HG03280 (cell line): Measurements from ENCODE around the gene CASP3.
"Not testable (repeated sequence)": the region's sequence is repeated elsewhere in the genome, so short reads cannot be mapped to it uniquely, and the experiment has no call there.

Experiments
- ATAC-seq: cut with Tn5 transposase; IDR thresholded peaks from one replicate; pipeline ENCODE4 v1.9.1; 2021; ENCODE audit warnings: mild to moderate bottlenecking, moderate library complexity; ENCODE audit not compliant: unreplicated experiment

CASP3 gene

DNA sequence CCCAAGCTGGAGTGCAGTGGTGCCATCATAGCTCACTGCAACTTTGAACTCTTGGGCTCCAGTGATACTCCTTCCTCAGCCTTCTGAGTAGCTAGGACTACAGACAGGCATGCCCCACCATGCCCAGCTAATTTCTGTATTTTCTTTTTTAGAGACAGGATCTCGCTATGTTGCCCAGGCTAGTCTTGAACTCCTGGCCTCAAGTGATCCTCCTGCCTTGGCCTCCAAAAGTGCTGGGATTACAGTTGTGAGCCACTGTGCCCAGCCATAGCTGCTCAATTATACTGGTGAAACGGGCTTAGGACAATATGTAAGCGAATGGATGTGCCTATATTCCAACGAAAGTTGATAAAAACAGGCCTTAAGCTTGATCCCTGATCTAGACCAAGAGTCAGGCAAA is 13.1 kb downstream of the CASP3 start:
- ATAC-seq = no peak

DNA sequence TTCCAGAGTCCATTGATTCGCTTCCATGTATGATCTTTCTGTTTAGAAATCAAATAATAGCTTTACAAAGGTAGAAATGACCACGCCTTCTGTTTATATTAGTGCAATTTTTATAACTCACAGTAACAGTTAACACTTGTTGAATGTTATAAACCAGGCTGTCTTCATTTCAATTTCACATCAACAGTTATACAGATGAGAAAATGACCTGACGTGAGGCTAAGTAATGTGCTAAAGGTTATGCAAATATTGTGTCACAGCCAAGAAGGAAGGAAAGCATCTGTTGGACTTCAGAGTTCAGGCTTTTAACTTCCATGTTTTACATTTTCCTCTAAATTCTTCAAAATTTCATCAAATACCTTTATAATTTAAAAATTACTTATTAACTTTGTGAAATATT is 13.9 kb downstream of the CASP3 start:
- ATAC-seq = no peak

- ATAC-seq = no peak
Observed at GRCh38 chr4:184632842-184633241, 16.4 kb downstream of the CASP3 start.

- no peak for ATAC-seq
Observed at GRCh38 chr4:184628103-184628502, 21.1 kb downstream of the CASP3 start.

- ATAC-seq = not testable (repeated sequence)
Observed at GRCh38 chr4:184625783-184626596, 23.3 kb downstream of the CASP3 start.

GRCh38 chr4:184624972-184625554 is 24.2 kb downstream of the CASP3 start:
- no peak for ATAC-seq

DNA sequence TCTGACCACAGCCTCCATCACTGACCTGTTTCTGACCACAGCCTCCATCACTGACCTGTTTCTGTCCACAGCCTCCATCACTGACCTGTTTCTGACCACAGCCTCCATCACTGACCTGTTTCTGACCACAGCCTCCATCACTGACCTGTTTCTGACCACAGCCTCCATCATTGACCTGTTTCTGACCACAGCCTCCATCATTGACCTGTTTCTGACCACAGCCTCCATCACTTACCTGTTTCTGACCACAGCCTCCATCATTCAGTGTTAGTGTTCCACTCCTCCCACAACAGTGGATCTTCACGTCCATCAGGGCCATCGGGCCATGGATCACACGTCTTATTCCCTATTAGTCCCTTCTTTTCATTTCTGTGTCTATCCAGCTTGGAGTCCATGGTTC is 24.7 kb downstream of the CASP3 start:
- ATAC-seq = not testable (repeated sequence)

- no peak for ATAC-seq
Observed at GRCh38 chr4:184621518-184621917, 27.7 kb downstream of the CASP3 start.

- ATAC-seq = no peak
Observed at GRCh38 chr4:184620212-184620867, 28.9 kb downstream of the CASP3 start.

DNA sequence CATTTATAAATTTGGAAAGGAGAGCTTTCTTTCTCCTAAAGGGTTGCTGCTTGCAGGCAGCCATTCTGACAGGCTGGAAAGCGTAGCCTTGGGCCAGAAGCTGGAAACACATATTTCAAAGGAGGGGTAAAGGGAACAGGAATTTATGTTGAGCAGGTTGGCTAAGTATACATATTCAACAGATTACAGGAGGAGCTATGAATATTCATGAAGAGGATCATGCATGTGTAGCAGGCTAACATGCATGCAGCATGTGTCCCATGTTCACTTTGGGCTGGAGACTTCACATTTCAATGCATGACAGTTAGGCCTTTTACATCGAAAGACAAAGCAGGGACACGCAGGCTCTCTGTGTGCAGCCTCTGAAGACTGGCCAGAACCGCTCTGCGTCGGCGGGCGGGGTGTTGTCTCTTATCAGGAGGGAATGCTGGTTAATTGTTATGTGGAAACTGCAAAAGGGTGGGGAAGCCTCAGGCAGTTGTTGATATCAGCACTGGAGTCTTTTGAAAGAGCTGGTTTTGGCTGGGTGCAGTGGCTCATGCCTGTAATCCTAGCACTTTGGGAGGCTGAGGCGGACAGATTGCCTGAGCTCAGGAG is 31.5 kb downstream of the CASP3 start:
- no peak for ATAC-seq

GRCh38 chr4:184616633-184617551 is 32.4 kb downstream of the CASP3 start:
- ATAC-seq = peak; percentile 75

DNA sequence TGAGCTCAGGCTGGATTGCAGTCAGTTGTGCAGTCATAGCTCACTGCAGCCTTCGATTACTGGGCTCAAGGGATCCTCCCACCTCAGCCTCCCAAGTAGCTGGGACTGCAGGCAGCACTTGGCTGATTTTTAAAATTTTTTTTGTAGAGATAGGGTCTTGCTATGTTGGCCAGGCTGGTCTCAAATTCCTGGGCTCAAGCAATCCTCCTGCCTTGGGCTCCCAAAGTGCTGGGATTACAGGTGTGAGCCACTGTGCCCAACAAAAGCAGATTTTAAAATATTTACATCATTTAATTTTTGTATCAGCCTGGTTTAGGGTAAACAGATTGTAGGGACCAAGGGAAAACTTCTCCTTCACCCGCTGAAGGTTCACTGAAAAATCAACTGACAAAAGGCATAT is 33.1 kb downstream of the CASP3 start:
- ATAC-seq = not testable (repeated sequence)

GRCh38 chr4:184614509-184614908 is 34.7 kb downstream of the CASP3 start:
- no peak for ATAC-seq

GRCh38 chr4:184613405-184613804 is 35.8 kb downstream of the CASP3 start:
- no peak for ATAC-seq

DNA sequence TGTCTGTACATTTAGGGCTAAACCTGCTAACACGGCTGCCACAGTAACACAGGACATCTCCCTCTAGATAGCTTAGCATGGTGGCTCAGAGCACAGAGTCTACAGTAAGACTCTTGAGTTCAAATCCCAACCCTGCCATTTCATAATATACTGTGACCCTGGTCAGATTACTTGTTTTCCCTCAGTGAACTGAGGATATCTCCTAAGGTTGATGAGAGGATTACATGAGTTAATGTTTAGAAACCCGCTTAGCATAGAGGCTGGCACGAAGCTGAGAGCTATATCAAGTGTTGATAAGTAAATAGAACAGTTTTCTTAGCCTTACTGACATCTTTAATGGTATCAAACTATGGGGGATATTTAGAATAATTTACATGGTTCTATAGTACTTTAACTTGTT is 37.2 kb downstream of the CASP3 start:
- no peak for ATAC-seq

DNA sequence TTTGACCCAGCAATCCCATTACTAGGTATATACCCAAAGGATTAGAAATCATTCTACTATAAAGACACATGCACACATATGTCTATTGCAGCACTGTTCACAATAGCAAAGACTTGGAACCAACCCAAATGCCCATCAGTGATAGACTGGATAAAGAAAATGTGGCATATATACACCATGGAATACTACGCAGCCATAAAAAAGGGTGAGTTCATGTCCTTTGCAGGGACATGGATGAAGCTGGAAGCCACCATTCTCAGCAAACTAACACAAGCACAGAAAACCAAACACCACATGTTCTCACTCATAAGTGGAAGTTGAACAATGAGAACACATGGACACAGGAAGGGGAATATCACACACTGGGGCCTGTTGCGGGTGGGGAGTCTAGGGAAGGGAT is 41.8 kb downstream of the CASP3 start:
- ATAC-seq = not testable (repeated sequence)

- not testable (repeated sequence) for ATAC-seq
Observed at GRCh38 chr4:184602857-184603256, 46.4 kb downstream of the CASP3 start.

GRCh38 chr4:184600982-184601381 is 48.3 kb downstream of the CASP3 start:
- not testable (repeated sequence) for ATAC-seq

GRCh38 chr4:184599492-184600135 is 49.6 kb downstream of the CASP3 start:
- no peak for ATAC-seq
